CD4-positive, alpha-beta memory T cell (primary cell): Measurements from ENCODE around the gene SNX27. TPM values are rescaled to one million over a fixed set of nuclear protein-coding genes. Genes with fewer than 3 reads are reported as not detected.
"Not testable (repeated sequence)": the region's sequence is repeated elsewhere in the genome, so short reads cannot be mapped to it uniquely, and the experiment has no call there.

Experiments
- CTCF ChIA-PET: fragments of 350-600 bp; sonication (Branson Sonifier 250); formaldehyde crosslinking; loops from one replicate; lab custom pipeline; 2021; ENCODE audit warnings: inconsistent platforms; ENCODE audit not compliant: partially characterized antibody; lab: Charles Lee
- POLR2A ChIA-PET: fragments of 350-600 bp; sonication (Branson Sonifier 250); formaldehyde crosslinking; loops from one replicate; lab custom pipeline; 2021; ENCODE audit not compliant: partially characterized antibody; lab: Charles Lee
- DNase-seq, 5 donors: peaks; one replicate each; pipeline versions ENCODE4 v3.0.0 to v3.0.0-alpha.2; 2020 to 2022; ENCODE audit warnings: mixed read lengths in 1 of 5
- H3K27ac ChIP-seq: one replicate; pipeline ENCODE4 v1.7.0; 2013; ENCODE audit warnings: low read depth, low read length
- H3K27me3 ChIP-seq: 2 replicates; pipeline ENCODE4 v1.7.0; 2013; ENCODE audit warnings: mild to moderate bottlenecking, low read length, moderate library complexity; ENCODE audit not compliant: insufficient read depth
- H3K36me3 ChIP-seq: 2 replicates; pipeline ENCODE4 v1.7.0; 2013; ENCODE audit warnings: mild to moderate bottlenecking, low read length, moderate library complexity; ENCODE audit not compliant: insufficient read depth
- H3K4me1 ChIP-seq: 2 replicates; pipeline ENCODE4 v1.7.0; 2013; ENCODE audit warnings: mild to moderate bottlenecking, low read length, moderate library complexity; ENCODE audit not compliant: insufficient read depth
- H3K4me3 ChIP-seq, 2 donors: one replicate each; pipeline ENCODE4 v1.7.0; 2013; ENCODE audit warnings: low read length in 2 of 2, mild to moderate bottlenecking in 1 of 2
- H3K9me3 ChIP-seq, 2 donors: one replicate each; pipeline ENCODE4 v1.7.0; 2013; ENCODE audit warnings: low read length in 2 of 2, control low read depth in 1 of 2; ENCODE audit not compliant: control insufficient read depth in 1 of 2
- H3K27ac Mint-ChIP-seq, 7 donors: one replicate each; pipeline ENCODE4 v1.8.0; 2020 to 2021; ENCODE audit warnings: mixed read lengths in 7 of 7, mild to moderate bottlenecking in 6 of 7, inconsistent platforms in 3 of 7, moderate library complexity in 3 of 7
- H3K27me3 Mint-ChIP-seq, 2 donors: one replicate each; pipeline ENCODE4 v1.8.0; 2020 to 2021; ENCODE audit warnings: mixed read lengths in 2 of 2
- H3K36me3 Mint-ChIP-seq, 2 donors: one replicate each; pipeline ENCODE4 v1.8.0; 2020 to 2021; ENCODE audit warnings: mixed read lengths in 2 of 2, inconsistent platforms in 1 of 2, mild to moderate bottlenecking in 1 of 2
- H3K4me1 Mint-ChIP-seq, 4 donors: one replicate each; pipeline ENCODE4 v1.8.0; 2020 to 2021; ENCODE audit warnings: mixed read lengths in 4 of 4, mild to moderate bottlenecking in 1 of 4
- H3K4me3 Mint-ChIP-seq, 8 donors: one replicate each; pipeline ENCODE4 v1.8.0; 2020 to 2021; ENCODE audit warnings: mixed read lengths in 8 of 8, mild to moderate bottlenecking in 7 of 8, moderate library complexity in 6 of 8, inconsistent platforms in 3 of 8
- H3K9me3 Mint-ChIP-seq, 8 donors: one replicate each; pipeline ENCODE4 v1.8.0; 2020 to 2021; ENCODE audit warnings: mixed read lengths in 8 of 8, mild to moderate bottlenecking in 5 of 8, inconsistent platforms in 3 of 8, moderate library complexity in 1 of 8
- intact Hi-C: fragments of 100-400 bp; cut with micrococcal nuclease; formaldehyde crosslinking; loops from one replicate; pipeline ENCODE4 v1.15.1; 2023
- polyA plus RNA-seq, 2 donors: library from polyadenylated mRNA; unstranded; fragments of 300-500 nt; fragmentation: Illumina TruSeq; gene quantifications; one replicate each; pipeline ENCODE4 v1.2.3, GENCODE V29; 2021
- total RNA-seq, 2 experiments: library from RNA; stranded (reverse); gene quantifications; one replicate each; pipeline ENCODE4 v1.2.3, GENCODE V29; 2021

The SNX27 gene
- total and polyA plus RNA-seq, 4 experiments from 2014 or later: 7.5 to 44.3 (median 27.1) TPM

- no peak for DNase-seq
- Mint-ChIP-seq H3K27me3 (no peaks in the 10 kb centered on the region), H3K27ac (peak overlapping the region in 1 of 7 donors; percentile 59), H3K36me3 (peaks cover 24 to 32% of the 10 kb centered on the region in 2 donors), H3K4me3 (no peak overlapping the region), H3K4me1 (peaks cover 0 to 5% (median 0%) of the 10 kb centered on the region in 4 donors), H3K9me3 (no peaks in the 10 kb centered on the region)
- CTCF ChIA-PET: no interaction called here
- Histone ChIP-seq H3K27ac (no peak overlapping the region), H3K4me3 (no peak overlapping the region), H3K27me3 (no peaks in the 10 kb centered on the region), H3K4me1 (no peaks in the 10 kb centered on the region), H3K9me3 (no peaks in the 10 kb centered on the region), H3K36me3 (peaks cover 6% of the 10 kb centered on the region)
- intact Hi-C loops: no loop called here
- POLR2A ChIA-PET: no interaction called here
Measured at GRCh38 chr1:151680391-151680790, 68.5 kb downstream of the SNX27 start.

- Mint-ChIP-seq H3K4me1 (peaks cover 0 to 5% (median 0%) of the 10 kb centered on the region in 4 donors), H3K4me3 (no peak overlapping the region), H3K36me3 (peaks cover 28 to 30% of the 10 kb centered on the region in 2 donors), H3K9me3 (no peaks in the 10 kb centered on the region), H3K27me3 (no peaks in the 10 kb centered on the region), H3K27ac (peak overlapping the region in 1 of 7 donors; percentile 59)
- Histone ChIP-seq H3K4me1 (no peaks in the 10 kb centered on the region), H3K9me3 (no peaks in the 10 kb centered on the region), H3K4me3 (no peak overlapping the region), H3K27me3 (no peaks in the 10 kb centered on the region), H3K27ac (no peak overlapping the region), H3K36me3 (peaks cover 6% of the 10 kb centered on the region)
- ChIA-PET CTCF (no interaction called here), POLR2A (no interaction called here)
- intact Hi-C loops: no loop called here
- DNase-seq: no peak
Measured at GRCh38 chr1:151680826-151681225, 69.0 kb downstream of the SNX27 start.

GRCh38 chr1:151681923-151682322 is 70.1 kb downstream of the SNX27 start:
- no peak for DNase-seq
- no peaks in the 10 kb centered on the region for H3K9me3 Mint-ChIP-seq
- Histone ChIP-seq H3K9me3 (no peaks in the 10 kb centered on the region), H3K36me3 (peaks cover 12% of the 10 kb centered on the region), H3K4me3 (no peak overlapping the region), H3K27me3 (no peaks in the 10 kb centered on the region), H3K27ac (no peak overlapping the region), H3K4me1 (no peaks in the 10 kb centered on the region)
- no peaks in the 10 kb centered on the region for H3K27me3 Mint-ChIP-seq
- CTCF ChIA-PET: no interaction called here
- H3K27ac Mint-ChIP-seq: no peak overlapping the region
- POLR2A ChIA-PET: no interaction called here
- no peak overlapping the region for H3K4me3 Mint-ChIP-seq
- intact Hi-C loops: no loop called here
- peaks cover 33 to 40% of the 10 kb centered on the region in 2 donors for H3K36me3 Mint-ChIP-seq
- H3K4me1 Mint-ChIP-seq: peaks cover 0 to 4% (median 0%) of the 10 kb centered on the region in 4 donors

DNA sequence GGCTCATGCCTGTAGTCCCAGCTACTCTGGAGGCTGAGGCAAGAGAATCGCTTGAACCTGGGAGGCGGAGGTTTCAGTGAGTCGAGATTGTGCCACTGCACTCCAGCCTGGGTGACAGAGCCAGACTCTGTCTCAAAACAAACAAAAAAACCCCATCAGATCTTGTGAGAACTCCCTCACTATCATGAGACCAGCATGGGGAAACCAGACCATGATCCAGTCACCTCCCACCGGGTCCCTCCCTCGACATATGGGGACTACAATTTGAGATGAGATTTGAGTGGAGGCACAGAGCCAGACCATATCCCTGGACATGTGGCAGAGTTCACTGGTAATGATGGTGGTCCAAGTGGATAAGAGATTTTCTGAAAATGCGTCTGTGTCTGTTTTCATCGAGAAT is 71.1 kb downstream of the SNX27 start:
- H3K27me3 Mint-ChIP-seq, H3K9me3 ChIP-seq, H3K9me3 Mint-ChIP-seq, H3K27me3 ChIP-seq, H3K4me1 ChIP-seq, CTCF ChIA-PET, H3K4me3 Mint-ChIP-seq, H3K27ac ChIP-seq, H3K4me3 ChIP-seq, POLR2A ChIA-PET, H3K4me1 Mint-ChIP-seq, DNase-seq, intact Hi-C loops: not testable (repeated sequence)
- Mint-ChIP-seq H3K27ac (peak overlapping the region in 1 of 7 donors; percentile 48), H3K36me3 (peaks cover 34 to 41% of the 10 kb centered on the region in 2 donors)
- peaks cover 14% of the 10 kb centered on the region for H3K36me3 ChIP-seq

GRCh38 chr1:151684128-151684527 is 72.3 kb downstream of the SNX27 start:
- no peak overlapping the region for H3K27ac ChIP-seq
- Mint-ChIP-seq H3K27ac (no peak overlapping the region), H3K27me3 (no peaks in the 10 kb centered on the region), H3K4me3 (no peak overlapping the region), H3K4me1 (peaks cover 0 to 5% (median 0%) of the 10 kb centered on the region in 4 donors), H3K36me3 (peaks cover 34 to 39% of the 10 kb centered on the region in 2 donors), H3K9me3 (no peaks in the 10 kb centered on the region)
- ChIA-PET POLR2A (interaction anchor here (0.7 kb wide), 1 partner anchor 74 kb away, joined by 4 read pairs; no protein-coding TSS in a partner anchor), CTCF (interaction anchor here (0.7 kb wide), 1 partner anchor 74 kb away, joined by 3 read pairs; no protein-coding TSS in a partner anchor)
- no peak for DNase-seq
- H3K27me3 ChIP-seq: no peaks in the 10 kb centered on the region
- no peak overlapping the region for H3K4me3 ChIP-seq
- H3K9me3 ChIP-seq: no peaks in the 10 kb centered on the region
- H3K4me1 ChIP-seq: no peaks in the 10 kb centered on the region
- peaks cover 14% of the 10 kb centered on the region for H3K36me3 ChIP-seq
- intact Hi-C loops: no loop called here

DNA sequence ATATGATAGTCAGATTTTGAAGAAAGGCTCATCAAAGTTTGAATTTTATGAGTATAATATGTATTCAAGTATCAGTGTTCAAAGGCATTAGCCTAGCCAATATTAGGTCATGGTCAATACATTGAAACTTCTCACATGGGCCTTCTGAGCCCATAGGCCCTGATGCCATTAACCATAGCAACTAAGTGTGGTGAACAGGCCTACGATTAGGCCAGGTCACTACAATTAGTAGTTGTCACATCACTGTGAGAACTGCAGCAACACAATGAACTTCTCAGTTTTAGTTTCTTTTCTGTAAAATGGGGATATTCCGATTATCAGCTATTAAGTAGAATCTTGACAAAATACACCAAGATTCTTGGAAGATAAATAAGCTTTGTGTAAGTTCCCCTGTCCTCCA is 74.7 kb downstream of the SNX27 start:
- no peaks in the 10 kb centered on the region for H3K27me3 ChIP-seq
- ChIA-PET CTCF (interaction anchor here (1.0 kb wide), 1 partner anchor 48 kb away, joined by 4 read pairs; no protein-coding TSS in a partner anchor), POLR2A (no interaction called here)
- Mint-ChIP-seq H3K27ac (no peak overlapping the region), H3K27me3 (no peaks in the 10 kb centered on the region), H3K36me3 (peaks cover 22 to 44% of the 10 kb centered on the region in 2 donors), H3K4me1 (peaks cover 0 to 5% (median 2%) of the 10 kb centered on the region in 4 donors), H3K9me3 (no peaks in the 10 kb centered on the region), H3K4me3 (no peak overlapping the region)
- no peaks in the 10 kb centered on the region for H3K4me1 ChIP-seq
- peaks cover 14% of the 10 kb centered on the region for H3K36me3 ChIP-seq
- H3K4me3 ChIP-seq: no peak overlapping the region
- intact Hi-C loops: no loop called here
- DNase-seq: no peak
- no peak overlapping the region for H3K27ac ChIP-seq
- no peaks in the 10 kb centered on the region for H3K9me3 ChIP-seq

DNA sequence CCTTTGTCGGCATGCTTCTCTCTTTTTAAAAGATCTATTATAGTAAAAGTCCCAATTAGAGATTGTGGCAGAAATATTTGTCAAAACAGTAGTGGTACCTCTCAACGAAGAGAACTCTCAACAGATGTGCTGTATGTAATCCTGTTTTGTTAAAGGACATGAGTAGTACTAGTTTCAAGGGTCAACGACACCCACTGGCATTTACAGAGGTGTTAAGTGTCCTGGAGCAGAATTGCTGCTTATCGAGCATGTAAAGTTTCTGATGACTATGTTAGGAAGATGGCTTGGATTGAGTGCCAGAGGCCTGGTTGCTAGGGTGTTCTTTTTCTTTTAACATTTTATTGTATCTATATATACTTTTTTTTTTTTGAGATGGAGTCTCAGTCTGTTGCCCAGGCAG is 77.6 kb downstream of the SNX27 start:
- Histone ChIP-seq H3K36me3 (peaks cover 29% of the 10 kb centered on the region), H3K9me3 (no peaks in the 10 kb centered on the region), H3K4me3 (no peak overlapping the region), H3K4me1 (no peaks in the 10 kb centered on the region), H3K27ac (no peak overlapping the region), H3K27me3 (no peaks in the 10 kb centered on the region)
- no peaks in the 10 kb centered on the region for H3K9me3 Mint-ChIP-seq
- intact Hi-C loops: no loop called here
- H3K4me1 Mint-ChIP-seq: peaks cover 0 to 7% (median 5%) of the 10 kb centered on the region in 4 donors
- CTCF ChIA-PET: no interaction called here
- POLR2A ChIA-PET: no interaction called here
- peaks cover 37 to 55% of the 10 kb centered on the region in 2 donors for H3K36me3 Mint-ChIP-seq
- DNase-seq: no peak
- H3K4me3 Mint-ChIP-seq: no peak overlapping the region
- no peak overlapping the region for H3K27ac Mint-ChIP-seq
- H3K27me3 Mint-ChIP-seq: no peaks in the 10 kb centered on the region
